Measurements from ENCODE around the gene CDH4.
"Not testable (repeated sequence)": the region's sequence is repeated elsewhere in the genome, so short reads cannot be mapped to it uniquely, and the experiment has no call there.

Gene CDH4

GRCh38 chr20:61940491-61940890 is 688.4 kb downstream of the CDH4 start:
- no peak for TF ChIP-seq CTCF (IDR thresholded peaks at IDR 0.05; ENCODE audit: low read depth, low read length)
- no peak overlapping the region for H3K4me3 ChIP-seq (ENCODE audit: low read depth, low read length)

GRCh38 chr20:61940976-61941720 is 689.1 kb downstream of the CDH4 start:
- H3K4me3 ChIP-seq (ENCODE audit: low read depth, low read length): no peak overlapping the region
- no peak for TF ChIP-seq CTCF (IDR thresholded peaks at IDR 0.05; ENCODE audit: low read depth, low read length)

GRCh38 chr20:61941721-61942405 is 689.8 kb downstream of the CDH4 start:
- H3K4me3 ChIP-seq (ENCODE audit: low read depth, low read length): no peak overlapping the region
- no peak for TF ChIP-seq CTCF (IDR thresholded peaks at IDR 0.05; ENCODE audit: low read depth, low read length)

GRCh38 chr20:61942526-61942925 is 690.5 kb downstream of the CDH4 start:
- no peak for TF ChIP-seq CTCF (IDR thresholded peaks at IDR 0.05; ENCODE audit: low read depth, low read length)
- H3K4me3 ChIP-seq (ENCODE audit: low read depth, low read length): no peak overlapping the region

- not testable (repeated sequence) for H3K4me3 ChIP-seq (ENCODE audit: low read depth, low read length)
These were observed 692.9 kb downstream of the CDH4 start for GRCh38 chr20:61944967-61945366.

- H3K4me3 ChIP-seq (ENCODE audit: low read depth, low read length): not testable (repeated sequence)
These were observed 693.4 kb downstream of the CDH4 start for GRCh38 chr20:61945495-61945894.

- not testable (repeated sequence) for H3K4me3 ChIP-seq (ENCODE audit: low read depth, low read length)
These were observed 696.0 kb downstream of the CDH4 start for GRCh38 chr20:61948056-61948455.

- no peak overlapping the region for H3K4me3 ChIP-seq (ENCODE audit: low read depth, low read length)
- no peak for TF ChIP-seq CTCF (IDR thresholded peaks at IDR 0.05; ENCODE audit: low read depth, low read length)
These were observed 696.7 kb downstream of the CDH4 start for GRCh38 chr20:61948586-61949362.
